Mucosa of descending colon (tissue), 3 donors: ENCODE results near the gene SFXN5. TPM values are rescaled to one million over a fixed set of nuclear protein-coding genes. Genes with fewer than 3 reads are reported as not detected.

Source experiments
- ATAC-seq: fragments of 200-7000 bp; cut with Tn5 transposase; one replicate; pipeline ENCODE4 v1.9.1; 2020; ENCODE audit warnings: mild to moderate bottlenecking, moderate library complexity
- DNase-seq, 3 donors: peaks; one replicate each; pipeline ENCODE4 v3.0.0-alpha.2; 2020
- H3K36me3 ChIP-seq: fragments of 200-600 bp; one replicate; pipeline ENCODE4 v1.8.0; 2021; ENCODE audit warnings: low read depth, mild to moderate bottlenecking
- H3K4me1 ChIP-seq: fragments of 200-600 bp; one replicate; pipeline ENCODE4 v1.8.0; 2021; ENCODE audit warnings: low read depth, mild to moderate bottlenecking
- H3K4me3 ChIP-seq: fragments of 200-600 bp; one replicate; pipeline ENCODE4 v1.8.0; 2021; ENCODE audit warnings: mild to moderate bottlenecking
- H3K9me3 ChIP-seq: fragments of 200-600 bp; one replicate; pipeline ENCODE4 v1.8.0; 2021; ENCODE audit warnings: mild to moderate bottlenecking
- CTCF ChIP-seq: fragments of 200-600 bp; IDR thresholded peaks from one replicate; pipeline ENCODE4 v1.8.0; 2022; ENCODE audit warnings: antibody characterized with exemption, mild to moderate bottlenecking
- intact Hi-C, 2 donors: fragments of 100-400 bp; cut with DNase I in 1 of 2; cut with micrococcal nuclease in 1 of 2; formaldehyde crosslinking; loops; one replicate each; pipeline versions ENCODE4 v1.11.0 to v1.11.1; 2022; cut with DNase I, micrococcal nuclease
- total RNA-seq, 3 donors: library from RNA; stranded (reverse); fragmentation: NEBNext Ultra II Directional in 2 of 3; extraction: Animal tissue kit (Norgen Biotek cat#: 25700) in 2 of 3; gene quantifications; one replicate each; pipeline versions ENCODE4 v1.2.1 to v1.2.4, GENCODE V29; 2021 to 2023
- donor health status: DM: no; HTN: no; CAD: no; lungs with moderate emphysema.
- donor health status: DM: no; HTN: no; CAD: no.
- donor health status: DM: no; HTN: yes; CAD: no.

Gene SFXN5
- total RNA-seq, 3 donors from 2014 or later, result 22.2 to 30.9 (median 27.5) TPM

- ATAC-seq, result no peak
Measured at GRCh38 chr2:72947952-72948830, 123.3 kb downstream of the SFXN5 start.

GRCh38 chr2:72946466-72946865 lies 125.0 kb downstream of the SFXN5 start:
- Histone ChIP-seq H3K9me3 (no peaks in the 10 kb centered on the region), H3K4me1 (no peaks in the 10 kb centered on the region), H3K36me3 (no peaks in the 10 kb centered on the region), H3K4me3 (no peak overlapping the region)
- DNase-seq, result no peak
- intact Hi-C loops, result no loop called here
- TF ChIP-seq CTCF, result no peak
- no peak for ATAC-seq

More at GRCh38 chr2:72947952-72948830, 123.3 kb downstream of the SFXN5 start:
- Histone ChIP-seq H3K36me3 (no peaks in the 10 kb centered on the region), H3K9me3 (no peaks in the 10 kb centered on the region), H3K4me1 (no peaks in the 10 kb centered on the region), H3K4me3 (no peak overlapping the region)
- intact Hi-C loops, result no loop called here
- TF ChIP-seq CTCF, result no peak
- no peak for DNase-seq

- intact Hi-C loops, result no loop called here
- DNase-seq (peak in 1 of 3 donors; percentile 19), ATAC-seq (no peak)
- no peaks in the 10 kb centered on the region for H3K4me1 ChIP-seq
- H3K36me3 ChIP-seq, result no peaks in the 10 kb centered on the region
- no peaks in the 10 kb centered on the region for H3K9me3 ChIP-seq
- no peak overlapping the region for H3K4me3 ChIP-seq
- TF ChIP-seq CTCF, result no peak
Measured at GRCh38 chr2:72945450-72946019, 126.0 kb downstream of the SFXN5 start.

GRCh38 chr2:72944804-72945449 lies 126.6 kb downstream of the SFXN5 start:
- intact Hi-C loops, result no loop called here
- TF ChIP-seq CTCF, result no peak
- Histone ChIP-seq H3K9me3 (no peaks in the 10 kb centered on the region), H3K36me3 (no peaks in the 10 kb centered on the region), H3K4me1 (no peaks in the 10 kb centered on the region), H3K4me3 (no peak overlapping the region)
- DNase-seq, result peak in 1 of 3 donors; percentile 33
- no peak for ATAC-seq

GRCh38 chr2:72943540-72944395 lies 127.7 kb downstream of the SFXN5 start:
- Histone ChIP-seq H3K9me3 (no peaks in the 10 kb centered on the region), H3K4me1 (no peaks in the 10 kb centered on the region), H3K4me3 (no peak overlapping the region), H3K36me3 (no peaks in the 10 kb centered on the region)
- intact Hi-C loops, result no loop called here
- no peak for ATAC-seq
- DNase-seq, result peak in 1 of 3 donors; percentile 30
- no peak for TF ChIP-seq CTCF
